H1 (cell line): ENCODE data around the gene SLC10A6. TPM values are rescaled to one million over a fixed set of nuclear protein-coding genes. Genes with fewer than 3 reads are reported as not detected.

ENCODE experiments used
- HDAC6 ChIP-seq: IDR thresholded peaks from one replicate; pipeline ENCODE4 v1.7.1; 2012; ENCODE audit warnings: low read depth, mild to moderate bottlenecking, inconsistent platforms, low read length, moderate library complexity
- KDM5A ChIP-seq: fragments of 200-600 bp; IDR thresholded peaks from 2 replicates; pipeline ENCODE4 v1.7.1; 2012; ENCODE audit warnings: mild to moderate bottlenecking, low read length, inconsistent platforms, mixed read lengths
- POLR2A ChIP-seq, 2 experiments: IDR thresholded peaks; 1 replicate in 1 of 2; 2 replicates in 1 of 2; pipeline ENCODE4 v1.6.1; 2011; ENCODE audit warnings: low read depth in 2 of 2, low read length in 2 of 2, mild to moderate bottlenecking in 2 of 2; ENCODE audit errors: control extremely low read depth in 1 of 2
- POLR2AphosphoS5 ChIP-seq: IDR thresholded peaks from 2 replicates; pipeline ENCODE4 v1.6.1; 2011; ENCODE audit warnings: low read depth, low read length
- SIRT6 ChIP-seq: IDR thresholded peaks from one replicate; pipeline ENCODE4 v1.7.1; 2012; ENCODE audit warnings: low read length, inconsistent platforms
- SIX5 ChIP-seq: IDR thresholded peaks from 2 replicates; pipeline ENCODE4 v1.6.1; 2011; ENCODE audit warnings: mild to moderate bottlenecking, low read depth, low read length
- TAF7 ChIP-seq: optimal IDR thresholded peaks from 2 replicates; pipeline ENCODE3; 2011; ENCODE audit warnings: low read depth, mild to moderate bottlenecking, inconsistent platforms, low read length, moderate library complexity, borderline replicate concordance
- polyA plus RNA-seq, 7 experiments: library from polyadenylated mRNA; depleted of rRNA in 3 of 7; stranded (reverse) in 5 of 7; unstranded in 2 of 7; fragments of >200 nt in 5 of 7; fragments of 200-250 nt in 2 of 7; gene quantifications; 1 replicate in 5 of 7; 2 replicates in 1 of 7; 4 replicates in 1 of 7; pipeline versions ENCODE4 v1.2.1 to v1.2.3, GENCODE V29; 2011 to 2013; ENCODE audit warnings: missing spikeins in 2 of 7, mixed read lengths in 2 of 7
- total RNA-seq: library from RNA; stranded (reverse); fragmentation: NEBNext Ultra II Directional; extraction: Animal tissue kit (Norgen Biotek cat#: 25700); gene quantifications from 2 replicates; pipeline ENCODE4 v1.2.1, GENCODE V29; 2021
- TF ChIP-seq, protein P1 (sequence below): IDR thresholded peaks from 2 replicates; pipeline ENCODE4 v1.6.1; 2011; ENCODE audit warnings: low read depth, mild to moderate bottlenecking, low read length; ENCODE audit not compliant: insufficient read depth

SLC10A6 gene
- total and polyA plus RNA-seq, 2 of the 8 experiments (the other 6 are each of a cell fraction or from before 2014, with no cell fraction given), result not detected

GRCh38 chr4:86837691-86838503 is 11.3 kb downstream of the SLC10A6 start (continued):
- TF ChIP-seq, protein P1, sequence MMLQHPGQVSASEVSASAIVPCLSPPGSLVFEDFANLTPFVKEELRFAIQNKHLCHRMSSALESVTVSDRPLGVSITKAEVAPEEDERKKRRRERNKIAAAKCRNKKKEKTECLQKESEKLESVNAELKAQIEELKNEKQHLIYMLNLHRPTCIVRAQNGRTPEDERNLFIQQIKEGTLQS, result no peak
- TF ChIP-seq POLR2A (IDR thresholded peaks at IDR 0.05; ENCODE audit: control extremely low read depth in 1 of 2, low read depth in 2 of 2, low read length in 2 of 2) (no peak), SIX5 (no peak), POLR2AphosphoS5 (no peak), HDAC6 (no peak), KDM5A (no peak), SIRT6 (no peak), TAF7 (no peak)
- TF ChIP-seq, all 59 proteins: peak for 0
